ENCODE measurements around the gene BAZ1A. TPM values are rescaled to one million over a fixed set of nuclear protein-coding genes. Genes with fewer than 3 reads are reported as not detected.

The BAZ1A gene
- 10 to 100 TPM; 28.6 to 46.6 TPM for total RNA-seq

GRCh38 chr14:34875031-34875922 lies at the start of gene BAZ1A:
Gene BAZ1A, minus strand, starts transcription at chr14:34875360. Its CDS starts 756 bp downstream, at chr14:34874604.

GRCh38 chr14:34714320-34715126 lies 160.6 kb downstream of the BAZ1A start, which contains the start of gene CFL2:
Gene CFL2, minus strand, starts transcription at chr14:34714593. Its CDS starts 53 bp downstream, at chr14:34714540.

Small RNAs within 50 kb of the gene (small RNA-seq; reads per million reads assigned to genes)
- gene AL121603.1, result 0 reads per million in 2 donors
- gene RNU7-41P, result 0 to 0.17 reads per million in 2 donors

Other genes starting within 250 kb of the BAZ1A start
- gene SNX6, start 245.2 kb downstream of the BAZ1A start, total RNA-seq, result 10 to 100 TPM; 90.2 to 99.9 TPM
- 10 to 100 TPM; 25.8 to 32.0 TPM for gene CFL2, start 160.8 kb downstream of the BAZ1A start, total RNA-seq
- gene SRP54, start 107.6 kb upstream of the BAZ1A start, total RNA-seq, result 10 to 100 TPM; 60.2 to 78.9 TPM
- gene FAM177A1, start 170.9 kb upstream of the BAZ1A start, total RNA-seq, result 10 to 100 TPM; 52.7 to 65.3 TPM
- 10 to 100 TPM; 31.0 to 32.3 TPM for gene PPP2R3C, start 246.6 kb upstream of the BAZ1A start, total RNA-seq
- gene PRORP, start 247.2 kb upstream of the BAZ1A start, total RNA-seq, result 10 to 100 TPM; 32.7 to 40.6 TPM